Measurements from ENCODE around the gene ACSM6. TPM values are rescaled to one million over a fixed set of nuclear protein-coding genes. Genes with fewer than 3 reads are reported as not detected.
A peak's percentile ranks its signal among the peaks of the same experiment; 100 is the strongest.

ACSM6 gene
- total and polyA plus RNA-seq, 2 of the 8 experiments (the other 6 are each of a cell fraction or from before 2014, with no cell fraction given), result 0.33 TPM; not detected in 1

- Histone ChIP-seq H3K9me3 (ENCODE audit: insufficient read depth in 2 of 2, low read depth in 1 of 2, low read length in 1 of 2) (no peaks in the 10 kb centered on the region), H3K4me3 (ENCODE audit: extremely low read depth in 1 of 4, insufficient read depth in 2 of 4, low read depth in 3 of 4, low read length in 4 of 4) (no peak overlapping the region), H3K79me2 (ENCODE audit: control insufficient read depth in 1 of 2, insufficient read depth in 2 of 2, low read length in 2 of 2) (peaks cover 23 to 94% of the 10 kb centered on the region in 2 experiments), H2AK5ac (ENCODE audit: low read depth, low read length) (no peak overlapping the region), H3K14ac (ENCODE audit: insufficient read length) (no peak overlapping the region), H3K23me2 (ENCODE audit: low read depth, low read length) (no peaks in the 10 kb centered on the region), H4K5ac (ENCODE audit: insufficient read length, low read depth, low read length) (no peak overlapping the region), H3K4ac (replicated peaks; ENCODE audit: insufficient read length, low read depth, low read length) (no peak overlapping the region), H2BK20ac (ENCODE audit: low read length) (no peak overlapping the region), H2BK15ac (ENCODE audit: low read length) (no peak overlapping the region), H2BK120ac (replicated peaks; ENCODE audit: low read depth, low read length) (no peak overlapping the region), H3K79me1 (ENCODE audit: low read depth, low read length) (peaks cover 13% of the 10 kb centered on the region), H3K23ac (ENCODE audit: insufficient read length) (no peak overlapping the region), H2AFZ (ENCODE audit: low read length) (no peak overlapping the region), H3K56ac (replicated peaks; ENCODE audit: insufficient read length, low read depth, low read length) (no peak overlapping the region), H2BK5ac (ENCODE audit: low read depth, low read length) (no peak overlapping the region), H4K91ac (replicated peaks; ENCODE audit: insufficient read length, low read length) (no peak overlapping the region), H3K27ac (ENCODE audit: low read depth, low read length) (no peak overlapping the region), H3K18ac (ENCODE audit: extremely low read depth, low read length) (no peak overlapping the region), H3K4me2 (ENCODE audit: insufficient read depth in 1 of 2, low read depth in 2 of 2, low read length in 2 of 2) (no peak overlapping the region), H4K20me1 (replicated peaks in 1 of 2; ENCODE audit: control insufficient read depth in 1 of 2, insufficient read depth in 2 of 2, low read length in 2 of 2) (peaks cover 0 to 4% of the 10 kb centered on the region in 2 experiments), H3K9ac (replicated peaks in 1 of 4; ENCODE audit: extremely low read depth in 1 of 4, low read depth in 3 of 4, low read length in 3 of 4) (no peak overlapping the region), H3K4me1 (replicated peaks in 1 of 4; ENCODE audit: control insufficient read depth in 3 of 4, insufficient read depth in 4 of 4, low read length in 3 of 4) (peaks cover 0 to 22% (median 8%) of the 10 kb centered on the region in 4 experiments; a peak in 3 of 7 replicates), H4K8ac (ENCODE audit: extremely low read depth, insufficient read depth, low read length) (no peak overlapping the region), H2BK12ac (ENCODE audit: low read depth, low read length) (no peak overlapping the region), H3K36me3 (ENCODE audit: control insufficient read depth in 2 of 4, insufficient read depth in 4 of 4, low read length in 3 of 4) (peaks cover 0 to 1% (median 0%) of the 10 kb centered on the region in 4 experiments; a peak in 2 of 8 replicates), H3K27me3 (replicated peaks in 1 of 4; ENCODE audit: control insufficient read depth in 3 of 4, extremely low read depth in 1 of 4, insufficient read depth in 3 of 4, low read length in 3 of 4) (no peaks in the 10 kb centered on the region)
- DNase-seq (ENCODE audit: low read depth in 1 of 2, low spot score in 2 of 2) (peak in 1 of 2 experiments; percentile 36), FAIRE-seq (no peak)
- ChIA-PET CTCF (ENCODE audit: partially characterized antibody) (interaction anchor here (0.6 to 4.1 kb wide), 7 partner anchors 12 to 435 kb away, joined by 3 to 23 read pairs (median 4); no protein-coding TSS in a partner anchor), POLR2A (ENCODE audit: partially characterized antibody) (interaction anchor here (4.1 kb wide), 1 partner anchor 12 kb away, joined by 18 read pairs; no protein-coding TSS in a partner anchor)
- WGBS, 2 experiments (ENCODE audit: extremely low coverage in 1 of 2, insufficient coverage in 1 of 2, insufficient read length in 1 of 2, insufficient replicate concordance in 2 of 2, low coverage in 1 of 2, low lambda C conversion rate in 2 of 2, missing lambda C conversion rate in 1 of 2), result 94% methylated on average over 7 of the region's 8 CpGs; no CpG with 5 or more reads in 1 of the 2 experiments
- no peak for TF ChIP-seq CHD2 (IDR thresholded peaks at IDR 0.05; ENCODE audit: low read length)
- TF ChIP-seq CTBP2 (IDR thresholded peaks at IDR 0.05; ENCODE audit: borderline replicate concordance, insufficient read depth, insufficient read length, low read length), result no peak
- no peak for TF ChIP-seq TBP (IDR thresholded peaks at IDR 0.05; ENCODE audit: low read depth, low read length)
- TF ChIP-seq NANOG (IDR thresholded peaks at IDR 0.05; ENCODE audit: insufficient read depth, low read depth, low read length, poor library complexity, severe bottlenecking), result no peak
- no peak for TF ChIP-seq SP2 (IDR thresholded peaks at IDR 0.05; ENCODE audit: low read length)
- TF ChIP-seq KDM4A (IDR thresholded peaks at IDR 0.05; ENCODE audit: low read depth, low read length, severe bottlenecking), result no peak
- no peak for TF ChIP-seq PHF8 (conservative IDR thresholded peaks at IDR 0.05; ENCODE audit: low read depth, low read length)
- TF ChIP-seq TCF12 (IDR thresholded peaks at IDR 0.05; ENCODE audit: low read depth, low read length), result no peak
- TF ChIP-seq GABPA (IDR thresholded peaks at IDR 0.05; ENCODE audit: borderline replicate concordance, insufficient read depth, low read length), result no peak
- TF ChIP-seq RBBP5 (IDR thresholded peaks at IDR 0.05; ENCODE audit: borderline replicate concordance, low read depth, low read length), result no peak
- TF ChIP-seq SIN3A (conservative IDR thresholded peaks at IDR 0.05 in 1 of 2, IDR thresholded peaks at IDR 0.05 in 1 of 2; ENCODE audit: low read depth in 1 of 2, low read length in 2 of 2), result no peak
Observed at GRCh38 chr10:95276367-95277200, 82.5 kb downstream of the ACSM6 start.

Data from H1 (cell line).